Activated T-cell treated with anti-CD3 and anti-CD28 coated beads, Interleukin-2, amount 50 U/mL, for 4 hours (primary cell): Measurements from ENCODE around the gene GSK3A. TPM values are rescaled to one million over a fixed set of nuclear protein-coding genes. Genes with fewer than 3 reads are reported as not detected.
A peak's percentile ranks its signal among the peaks of the same experiment; 100 is the strongest.

Source experiments
- ATAC-seq, 2 donors: fragments of 200-7000 bp; cut with Tn5 transposase; one replicate each; pipeline ENCODE4 v1.10.0; 2021
- DNase-seq: peaks from one replicate; pipeline ENCODE4 v3.0.0-alpha.2; 2020
- H3K27me3 Mint-ChIP-seq: one replicate; pipeline ENCODE4 v1.8.0; 2021; ENCODE audit warnings: low read depth, mixed read lengths
- H3K36me3 Mint-ChIP-seq: one replicate; pipeline ENCODE4 v1.8.0; 2022; ENCODE audit warnings: mixed read lengths; ENCODE audit not compliant: insufficient read depth
- H3K4me1 Mint-ChIP-seq: one replicate; pipeline ENCODE4 v1.8.0; 2021; ENCODE audit warnings: low read depth, mixed read lengths
- H3K4me3 Mint-ChIP-seq: one replicate; pipeline ENCODE4 v1.8.0; 2021; ENCODE audit warnings: mild to moderate bottlenecking, moderate library complexity, mixed read lengths
- H3K9me3 Mint-ChIP-seq: one replicate; pipeline ENCODE4 v1.8.0; 2021; ENCODE audit warnings: mixed read lengths
- total RNA-seq, 3 donors: library from RNA; stranded (reverse); gene quantifications; one replicate each; pipeline ENCODE4 v1.2.1, GENCODE V29; 2021

The GSK3A gene
- total RNA-seq, 3 donors from 2014 or later, result 51.9 to 56.4 (median 55.2) TPM

DNA sequence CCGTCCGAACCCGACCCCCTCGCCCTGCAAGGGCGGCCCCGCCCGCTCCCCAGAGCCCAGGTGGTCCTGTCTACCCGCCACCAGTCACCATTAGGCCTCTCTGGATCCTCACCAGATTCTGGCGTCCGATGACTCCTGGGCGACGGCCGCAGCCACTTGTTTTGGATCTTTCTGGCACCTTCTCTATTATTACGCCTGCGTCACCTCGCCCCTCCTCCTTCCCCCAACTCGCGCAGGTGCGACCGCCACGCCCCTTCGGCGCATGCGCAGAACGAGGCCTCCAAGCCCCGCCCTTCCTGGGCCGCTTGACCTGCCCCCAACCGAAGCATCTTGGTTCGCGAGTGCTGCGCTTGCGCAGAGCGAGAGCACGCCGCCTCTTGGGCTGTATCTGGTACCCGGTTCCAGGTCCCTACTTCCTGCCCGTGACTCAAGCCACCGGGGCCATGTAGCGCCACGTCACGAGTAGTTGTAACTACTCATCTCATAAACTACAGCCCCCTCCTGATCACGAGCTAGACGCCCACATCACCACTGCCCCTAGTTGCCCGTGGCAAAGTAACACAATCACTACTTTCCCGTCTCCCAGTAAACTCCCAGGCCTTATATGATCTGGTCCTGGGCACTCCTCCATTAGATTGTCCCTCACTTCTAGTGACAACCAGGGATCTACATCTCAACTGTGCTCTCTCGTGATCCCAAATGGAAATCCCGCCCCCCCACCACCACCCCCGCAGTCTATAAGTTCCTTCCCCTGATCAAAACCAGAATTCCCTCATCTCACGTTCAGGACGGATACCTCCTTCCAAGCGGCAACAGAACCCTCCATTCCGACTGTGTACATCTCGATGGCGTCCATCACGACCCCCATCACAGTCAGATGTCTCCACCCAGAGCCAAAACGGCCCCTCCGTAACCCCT lies 24.6 kb downstream of the GSK3A start, which contains the start of gene DEDD2:
Gene DEDD2, minus strand, starts transcription at position 158 of the 918 bp plus-strand sequence. CDS start 670 bp downstream, outside the sequence.
- ATAC-seq (peak; percentile 76 to 77), DNase-seq (peak; percentile 100)
- H3K36me3 Mint-ChIP-seq, result peaks cover 19% of the 10 kb centered on the region
- H3K27me3 Mint-ChIP-seq, result no peaks in the 10 kb centered on the region
- no peaks in the 10 kb centered on the region for H3K9me3 Mint-ChIP-seq
- H3K4me1 Mint-ChIP-seq, result peaks cover 76% of the 10 kb centered on the region
- H3K4me3 Mint-ChIP-seq, result peak within 1 kb of the TSS; percentile 89

DNA sequence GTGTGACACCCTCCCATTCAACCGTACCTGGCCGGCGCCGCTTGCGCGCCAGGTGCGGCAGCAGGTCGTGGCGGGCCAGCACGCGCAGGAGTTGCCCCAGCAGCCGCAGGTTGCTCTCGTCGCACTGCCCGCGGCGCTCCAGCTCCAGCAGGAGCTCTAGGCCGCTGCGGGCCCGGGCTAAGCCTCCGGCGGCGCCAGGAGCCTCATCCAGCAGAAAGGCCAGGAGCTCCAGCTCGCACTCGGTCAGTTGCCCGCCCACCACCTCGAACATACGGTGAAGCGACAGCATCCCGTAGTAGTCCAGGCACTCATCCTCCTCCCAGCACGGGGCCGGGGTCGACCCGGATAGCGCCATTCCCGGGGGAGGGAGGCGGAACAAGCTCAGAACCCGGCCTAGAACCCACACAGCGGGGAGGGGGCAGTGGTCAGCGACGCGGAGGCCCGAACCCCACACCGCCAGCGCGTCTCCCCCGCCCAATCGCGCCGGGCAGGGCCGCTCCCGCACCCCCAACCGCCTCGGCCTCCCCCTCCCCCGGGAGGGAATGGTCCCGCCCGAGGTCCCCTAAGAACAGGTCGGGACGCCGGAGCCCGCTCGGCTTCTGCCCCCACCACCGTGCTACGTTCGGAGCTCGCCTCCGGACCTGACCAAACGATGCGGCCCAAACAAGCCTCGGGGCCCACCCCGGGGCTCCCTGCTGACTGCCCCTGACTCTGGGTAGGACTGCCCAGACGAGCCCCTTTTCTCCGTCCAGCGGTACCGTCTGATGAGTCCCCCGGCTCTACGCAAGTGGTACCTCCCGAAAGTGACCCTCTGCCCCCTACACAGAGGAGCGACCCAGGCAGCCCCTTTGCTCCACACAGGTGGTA lies 25.5 kb downstream of the GSK3A start:
- Mint-ChIP-seq H3K4me1 (peaks cover 77% of the 10 kb centered on the region), H3K27me3 (no peaks in the 10 kb centered on the region), H3K4me3 (peak overlapping the region; percentile 89), H3K9me3 (no peaks in the 10 kb centered on the region), H3K36me3 (peaks cover 15% of the 10 kb centered on the region)
- no peak for DNase-seq
- ATAC-seq, result peak; percentile 1 to 3

DNA sequence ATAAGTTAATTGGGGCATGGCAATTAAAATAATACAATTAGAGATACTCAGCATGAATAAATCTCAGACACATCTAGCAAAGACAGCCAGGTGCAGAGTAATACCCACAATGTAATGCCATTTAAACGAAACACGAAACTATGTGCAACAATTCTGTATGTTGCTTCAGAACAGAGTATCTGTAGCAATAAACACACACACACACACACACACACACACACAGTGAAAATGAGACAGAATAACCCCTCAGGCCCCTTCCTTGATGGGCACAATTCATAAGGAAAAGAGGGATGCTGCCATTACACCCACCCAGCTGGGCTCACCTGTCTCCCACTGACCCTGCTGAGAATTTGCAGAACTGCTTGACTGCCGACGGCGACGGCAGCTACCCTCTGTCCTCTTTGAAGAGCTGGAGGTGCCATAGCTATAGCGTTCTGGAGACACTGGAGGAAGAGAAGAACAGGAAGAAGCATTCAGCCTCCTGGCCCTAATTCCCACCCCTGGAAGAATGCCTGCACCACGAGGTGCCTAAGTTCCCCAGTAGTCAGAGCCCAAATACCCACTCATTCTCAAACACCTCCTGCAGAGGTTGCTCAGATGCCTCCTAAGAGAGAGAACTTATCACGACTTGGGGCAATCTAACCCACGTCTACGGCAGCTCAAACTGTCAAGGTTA lies 27.5 kb downstream of the GSK3A start:
- peaks cover 17% of the 10 kb centered on the region for H3K36me3 Mint-ChIP-seq
- H3K9me3 Mint-ChIP-seq, result no peaks in the 10 kb centered on the region
- DNase-seq (no peak), ATAC-seq (no peak)
- H3K4me1 Mint-ChIP-seq, result peaks cover 68% of the 10 kb centered on the region
- peak overlapping the region; percentile 89 for H3K4me3 Mint-ChIP-seq
- H3K27me3 Mint-ChIP-seq, result no peaks in the 10 kb centered on the region

DNA sequence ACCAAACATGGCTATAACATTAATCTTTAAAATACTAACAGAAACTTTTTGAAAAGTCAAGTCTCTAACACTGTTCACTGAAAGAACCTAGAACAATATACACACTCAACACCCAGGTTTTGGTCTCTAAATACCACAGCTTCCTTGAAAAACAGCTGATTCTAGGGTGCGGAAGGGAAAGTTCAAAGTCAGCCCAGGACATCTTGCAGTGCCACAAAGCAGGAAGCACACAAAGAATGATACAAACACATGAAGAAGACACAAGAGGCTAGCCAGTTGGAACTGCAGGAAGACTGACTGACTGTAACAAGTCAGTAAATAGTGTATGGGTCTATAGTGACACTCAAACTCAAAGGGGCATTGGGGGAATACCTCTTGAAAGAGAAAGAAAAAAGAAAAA lies 29.5 kb downstream of the GSK3A start:
- H3K9me3 Mint-ChIP-seq, result no peaks in the 10 kb centered on the region
- no peak for DNase-seq
- no peak for ATAC-seq
- H3K4me1 Mint-ChIP-seq, result peaks cover 62% of the 10 kb centered on the region
- H3K4me3 Mint-ChIP-seq, result no peak overlapping the region
- H3K27me3 Mint-ChIP-seq, result no peaks in the 10 kb centered on the region
- H3K36me3 Mint-ChIP-seq, result peaks cover 34% of the 10 kb centered on the region

DNA sequence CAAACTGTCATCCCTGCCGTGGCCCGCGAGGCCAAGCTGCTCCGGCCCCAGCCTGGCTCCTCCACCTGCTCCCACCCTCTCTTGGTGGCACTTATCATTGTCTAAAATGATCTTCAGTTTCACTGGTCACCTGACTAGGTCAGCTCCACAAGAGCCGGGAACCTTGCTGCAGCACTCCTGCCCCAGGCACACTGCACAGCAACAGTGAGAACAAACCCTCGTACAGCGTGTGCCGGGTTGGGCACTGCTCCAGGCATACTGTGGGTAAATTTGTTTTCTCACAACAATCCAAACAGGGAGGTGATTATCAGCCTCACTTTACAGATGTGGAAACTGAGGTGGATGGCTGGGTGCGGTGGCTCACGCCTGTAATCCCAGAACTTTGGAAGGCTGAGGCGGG lies 33.8 kb downstream of the GSK3A start:
- Mint-ChIP-seq H3K9me3 (no peaks in the 10 kb centered on the region), H3K4me3 (no peak overlapping the region), H3K4me1 (peaks cover 70% of the 10 kb centered on the region), H3K27me3 (no peaks in the 10 kb centered on the region), H3K36me3 (peaks cover 43% of the 10 kb centered on the region)
- DNase-seq (no peak), ATAC-seq (no peak)

DNA sequence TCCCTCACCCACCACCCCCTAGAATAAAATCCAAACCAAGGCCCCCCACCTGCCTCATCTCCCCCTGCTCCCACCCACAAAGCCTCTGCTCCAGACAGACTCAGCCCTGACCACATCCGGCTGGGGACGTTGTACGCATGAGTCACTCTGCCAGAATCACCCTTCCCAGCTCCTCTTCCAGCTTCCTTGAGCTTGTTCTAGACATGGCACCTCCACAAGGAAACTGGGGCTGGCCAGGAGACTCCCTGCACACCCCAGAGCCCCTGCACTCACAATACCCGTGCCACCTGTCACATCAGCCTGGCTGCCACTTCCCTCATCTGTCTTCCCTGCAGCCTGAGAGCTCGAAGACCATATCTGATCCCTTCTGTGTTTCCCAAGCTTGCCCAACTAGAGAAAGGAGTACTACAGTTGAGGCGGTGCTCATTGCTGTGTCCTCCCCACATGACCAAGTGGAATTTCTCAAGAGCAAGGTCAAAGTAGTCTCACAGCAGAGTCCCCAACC lies 34.6 kb downstream of the GSK3A start:
- no peak for DNase-seq
- peaks cover 70% of the 10 kb centered on the region for H3K4me1 Mint-ChIP-seq
- no peaks in the 10 kb centered on the region for H3K9me3 Mint-ChIP-seq
- H3K36me3 Mint-ChIP-seq, result peaks cover 45% of the 10 kb centered on the region
- no peaks in the 10 kb centered on the region for H3K27me3 Mint-ChIP-seq
- peak overlapping the region; percentile 48 for H3K4me3 Mint-ChIP-seq
- ATAC-seq, result peak; percentile 38 to 58

DNA sequence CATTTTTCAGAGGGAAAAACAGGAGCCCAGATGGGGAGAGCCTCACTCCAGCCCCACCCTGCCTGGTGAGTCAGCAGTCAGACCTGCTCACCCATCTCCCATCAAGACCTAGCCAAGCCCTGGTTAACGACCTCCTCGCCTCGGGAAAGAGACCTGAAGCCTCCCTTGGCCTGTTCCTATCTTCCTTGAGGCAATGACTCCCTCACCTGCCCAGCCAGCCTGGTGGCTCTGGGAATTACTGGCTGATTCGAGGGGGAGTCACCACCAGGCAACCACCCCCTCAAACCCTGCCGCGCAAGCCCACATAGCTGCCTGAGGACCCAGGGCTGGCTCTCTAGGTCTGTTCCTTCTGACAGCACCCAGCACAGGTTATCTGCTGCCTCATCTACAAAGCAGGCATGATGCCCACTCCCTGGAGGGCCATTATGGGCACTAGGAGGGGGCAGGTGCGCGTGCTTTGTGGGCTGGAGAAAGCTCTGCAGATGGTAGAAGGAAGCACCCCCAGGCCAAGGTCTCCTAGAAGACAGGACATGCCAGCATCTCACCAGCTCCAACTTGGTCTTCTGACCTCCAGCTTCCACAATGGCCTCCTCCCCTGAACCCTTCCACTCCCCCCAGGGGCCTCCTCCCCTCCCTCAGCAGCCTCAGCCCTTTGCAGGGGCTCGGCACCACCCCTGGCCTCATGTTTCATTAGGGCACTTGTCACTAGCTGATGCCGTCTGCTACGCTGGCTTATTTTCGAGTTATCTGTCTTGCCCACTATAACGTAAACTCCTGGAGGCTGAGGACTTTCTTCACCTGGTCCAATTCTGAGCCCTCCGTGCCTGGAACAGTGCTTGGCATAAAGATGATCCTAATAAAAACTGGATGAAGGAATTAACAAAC lies 35.3 kb downstream of the GSK3A start:
- H3K36me3 Mint-ChIP-seq, result peaks cover 50% of the 10 kb centered on the region
- H3K27me3 Mint-ChIP-seq, result no peaks in the 10 kb centered on the region
- no peak for DNase-seq
- ATAC-seq, result no peak
- H3K4me1 Mint-ChIP-seq, result peaks cover 70% of the 10 kb centered on the region
- H3K9me3 Mint-ChIP-seq, result no peaks in the 10 kb centered on the region
- no peak overlapping the region for H3K4me3 Mint-ChIP-seq

DNA sequence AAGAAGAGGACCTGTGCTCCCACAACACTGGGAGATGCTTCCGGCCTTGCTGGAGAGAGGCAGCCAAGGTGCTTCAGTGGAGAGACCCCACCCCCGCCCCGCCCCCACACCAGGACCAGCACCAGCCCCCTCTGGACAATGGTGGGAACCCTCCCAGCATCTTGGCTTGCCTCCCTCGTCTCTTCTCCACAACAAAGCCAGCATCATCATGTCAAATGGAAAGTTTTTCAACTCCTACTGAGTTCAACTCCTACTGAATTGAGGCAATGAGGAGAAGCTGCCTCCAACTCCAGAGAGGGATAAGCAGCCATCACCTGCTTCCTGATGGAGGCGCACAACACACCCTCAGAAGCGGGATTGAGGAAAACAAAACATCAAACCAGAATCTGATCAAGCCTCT lies 37.7 kb downstream of the GSK3A start:
- no peaks in the 10 kb centered on the region for H3K9me3 Mint-ChIP-seq
- no peaks in the 10 kb centered on the region for H3K27me3 Mint-ChIP-seq
- H3K4me1 Mint-ChIP-seq, result peaks cover 88% of the 10 kb centered on the region
- DNase-seq (no peak), ATAC-seq (no peak)
- H3K4me3 Mint-ChIP-seq, result no peak overlapping the region
- peaks cover 51% of the 10 kb centered on the region for H3K36me3 Mint-ChIP-seq

DNA sequence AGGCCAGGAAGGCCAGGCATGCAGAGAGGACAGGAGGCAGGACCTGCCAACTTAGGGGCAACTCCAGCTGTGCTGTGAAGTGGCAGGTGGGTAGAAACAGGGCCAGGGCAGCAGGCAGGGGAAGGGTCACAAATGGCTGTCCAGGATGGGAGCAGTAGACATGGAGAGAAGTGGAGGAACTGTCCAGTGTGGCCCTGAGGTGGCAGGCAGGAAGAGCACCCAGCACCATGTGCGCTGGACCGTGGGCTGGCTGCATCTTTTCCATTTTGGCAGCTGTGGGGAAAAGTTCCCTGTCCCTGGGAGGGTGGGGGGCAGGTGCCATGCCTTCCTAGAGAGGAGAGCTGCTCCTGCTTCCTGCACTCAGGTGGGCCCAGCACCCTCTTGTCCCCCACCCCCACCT lies 38.7 kb downstream of the GSK3A start:
- ATAC-seq, result no peak
- Mint-ChIP-seq H3K36me3 (peaks cover 48% of the 10 kb centered on the region), H3K9me3 (no peaks in the 10 kb centered on the region), H3K4me1 (peaks cover 94% of the 10 kb centered on the region), H3K4me3 (no peak overlapping the region), H3K27me3 (no peaks in the 10 kb centered on the region)
- DNase-seq, result no peak

DNA sequence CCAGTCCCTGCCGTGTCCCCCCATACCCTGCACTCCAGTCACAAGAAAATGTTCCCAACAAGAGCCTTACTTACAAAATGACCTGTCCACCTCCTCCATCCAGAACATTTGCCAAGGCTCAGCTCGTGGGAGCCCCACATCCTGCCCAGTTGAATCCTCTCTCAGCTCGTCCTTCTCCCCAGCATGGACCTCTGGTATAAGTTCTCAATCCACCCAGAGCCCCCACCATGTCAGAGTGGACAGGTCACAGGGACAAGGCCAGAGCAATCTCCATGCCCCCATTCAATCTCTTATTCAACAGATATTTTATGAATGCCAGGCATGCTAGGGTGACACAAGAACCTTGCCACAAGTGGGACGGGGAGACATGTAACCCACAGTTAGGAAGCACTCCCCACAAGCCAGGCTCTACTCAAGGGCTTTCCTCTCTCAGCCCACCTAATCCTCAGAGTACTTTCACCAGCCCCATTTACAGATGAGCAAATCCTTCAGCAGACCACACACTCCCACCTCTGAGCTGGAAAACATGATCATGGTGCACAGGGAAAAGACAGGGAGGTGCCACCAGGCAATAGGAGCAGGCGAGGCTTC lies 40.0 kb downstream of the GSK3A start:
- H3K4me1 Mint-ChIP-seq, result peaks cover 92% of the 10 kb centered on the region
- peak overlapping the region; percentile 57 for H3K4me3 Mint-ChIP-seq
- ATAC-seq (no peak), DNase-seq (no peak)
- no peaks in the 10 kb centered on the region for H3K27me3 Mint-ChIP-seq
- no peaks in the 10 kb centered on the region for H3K9me3 Mint-ChIP-seq
- H3K36me3 Mint-ChIP-seq, result peaks cover 43% of the 10 kb centered on the region

DNA sequence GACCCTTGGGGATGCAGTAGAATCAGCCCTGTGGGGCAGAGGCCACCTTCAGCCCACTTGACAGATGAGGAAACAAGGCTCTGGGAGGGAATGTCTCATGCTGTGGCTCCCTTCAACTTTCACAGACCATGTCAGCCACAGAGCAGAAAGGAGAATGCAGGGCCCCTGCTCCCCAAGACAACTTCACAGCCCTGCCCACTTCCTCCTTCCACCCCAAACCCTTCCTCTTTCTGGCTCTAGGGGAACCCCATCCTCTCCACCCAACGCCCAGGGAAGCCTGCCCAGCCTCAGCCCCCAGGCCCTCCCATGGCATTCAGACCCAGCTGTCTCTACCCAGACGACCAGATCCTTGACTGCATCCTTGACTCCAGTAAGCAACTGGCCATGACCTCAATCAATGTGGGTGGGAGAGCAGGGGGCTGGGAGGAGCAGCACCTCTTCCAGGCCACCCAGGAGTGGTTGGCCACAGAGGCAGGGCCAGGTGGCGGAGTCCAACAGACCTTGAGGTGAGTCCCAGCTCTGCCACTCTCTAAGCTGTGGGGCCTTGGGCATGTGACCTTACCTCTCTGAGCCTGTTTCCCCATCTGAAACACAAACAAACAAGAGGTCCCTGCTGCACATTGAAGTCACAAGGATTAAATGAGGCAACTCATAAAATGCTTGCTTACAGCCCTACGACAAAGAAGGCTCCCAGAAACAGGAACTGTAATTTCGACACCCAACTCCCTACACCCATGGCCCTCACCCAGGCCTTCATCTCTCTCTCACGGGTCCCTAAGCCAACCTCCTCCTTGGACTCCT lies 40.7 kb downstream of the GSK3A start:
- H3K4me1 Mint-ChIP-seq, result peaks cover 92% of the 10 kb centered on the region
- H3K27me3 Mint-ChIP-seq, result no peaks in the 10 kb centered on the region
- peak overlapping the region; percentile 57 for H3K4me3 Mint-ChIP-seq
- peak; percentile 31 to 45 for ATAC-seq
- no peak for DNase-seq
- no peaks in the 10 kb centered on the region for H3K9me3 Mint-ChIP-seq
- H3K36me3 Mint-ChIP-seq, result peaks cover 43% of the 10 kb centered on the region

DNA sequence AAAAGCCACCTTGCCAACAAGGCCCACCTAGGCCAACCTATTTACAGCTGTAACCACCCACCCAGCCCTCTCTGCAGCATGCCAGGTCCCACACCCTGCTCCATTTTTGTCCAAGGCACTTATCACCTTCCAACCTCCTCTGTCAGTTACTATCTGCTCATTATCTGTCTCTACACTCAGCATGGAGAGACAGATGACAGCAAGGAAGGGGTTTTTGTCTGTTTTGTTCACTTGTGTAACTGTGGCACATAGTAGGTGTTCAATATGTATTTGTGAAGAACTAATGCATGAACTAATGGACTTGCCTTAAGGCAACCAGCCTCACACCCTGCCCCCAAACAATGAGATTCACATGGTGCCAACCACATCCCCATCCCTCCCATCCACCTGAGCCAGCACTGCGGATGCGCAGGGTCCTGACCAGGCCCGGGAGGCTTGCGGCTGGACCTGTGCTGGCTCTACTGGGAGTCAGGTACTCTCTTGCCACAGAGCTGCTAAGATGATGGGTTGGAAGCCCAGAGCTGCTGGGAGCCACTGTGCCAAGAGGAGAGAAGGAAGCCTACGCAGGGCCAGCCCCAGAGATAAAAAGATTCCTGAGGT lies 42.2 kb downstream of the GSK3A start:
- ATAC-seq, result no peak
- H3K36me3 Mint-ChIP-seq, result peaks cover 40% of the 10 kb centered on the region
- H3K4me1 Mint-ChIP-seq, result peaks cover 91% of the 10 kb centered on the region
- no peaks in the 10 kb centered on the region for H3K27me3 Mint-ChIP-seq
- DNase-seq, result no peak
- peak overlapping the region; percentile 60 for H3K4me3 Mint-ChIP-seq
- H3K9me3 Mint-ChIP-seq, result no peaks in the 10 kb centered on the region
